DMS 273 treated with DMSO at 0.1 percent for 48 hours (cell line): ENCODE measurements around the gene PAX3.

Experiments
- DNase-seq: peaks from one replicate; lab custom pipeline; 2025; lab: John Stamatoyannopoulos, UW

Gene PAX3

DNA sequence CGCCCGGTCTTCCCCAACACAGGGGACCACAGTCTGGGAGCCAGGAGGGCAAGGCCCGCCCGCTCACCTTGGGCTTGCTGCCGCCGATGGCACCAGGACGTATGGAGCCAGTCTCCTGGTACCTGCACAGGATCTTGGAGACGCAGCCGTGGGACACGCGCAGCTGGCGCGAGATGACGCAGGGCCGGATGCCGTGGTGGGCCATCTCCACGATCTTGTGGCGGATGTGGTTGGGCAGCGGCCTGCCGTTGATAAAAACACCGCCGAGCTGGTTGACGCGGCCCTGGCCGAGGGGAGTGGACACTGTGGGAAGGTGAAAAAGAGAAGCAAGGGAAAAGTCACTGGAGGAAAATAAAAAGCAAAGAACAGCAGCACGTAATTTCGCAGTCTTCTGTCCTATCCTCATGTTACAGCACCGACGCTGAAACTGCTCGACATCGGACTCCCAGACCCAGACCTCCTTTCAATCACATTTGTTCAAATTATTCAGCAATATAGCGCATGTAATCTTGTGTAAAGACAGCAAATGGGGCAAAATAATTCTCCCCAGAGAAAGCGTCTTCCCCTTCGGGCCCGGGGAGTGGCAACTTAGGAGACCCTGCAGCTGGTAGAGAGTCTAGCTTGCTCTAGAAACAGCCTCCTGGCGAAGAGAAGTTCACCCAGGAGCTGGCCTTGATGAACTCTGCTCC lies 1.7 kb downstream of the PAX3 start:
- no peak for DNase-seq

DNA sequence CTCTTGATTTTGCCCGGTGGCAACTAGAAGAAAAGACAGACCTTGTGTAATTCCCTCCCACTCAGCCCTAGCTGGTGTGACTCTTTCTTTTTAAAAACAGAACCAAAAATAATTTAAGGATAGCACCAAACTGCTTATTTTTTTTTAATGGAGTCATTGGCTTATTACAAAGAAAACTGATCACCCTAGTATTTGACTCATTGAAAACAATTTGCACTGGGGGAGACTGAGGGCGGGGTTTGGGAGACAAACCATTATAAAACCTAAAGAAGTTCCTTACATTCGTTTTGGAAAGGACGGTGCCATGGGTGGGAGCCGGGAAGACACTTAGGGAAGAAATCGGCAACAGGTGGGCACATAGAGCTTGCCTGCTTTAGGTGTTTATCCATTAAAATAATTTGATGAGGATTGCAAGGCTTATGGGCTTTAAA lies 2.5 kb downstream of the PAX3 start:
- no peak for DNase-seq

DNA sequence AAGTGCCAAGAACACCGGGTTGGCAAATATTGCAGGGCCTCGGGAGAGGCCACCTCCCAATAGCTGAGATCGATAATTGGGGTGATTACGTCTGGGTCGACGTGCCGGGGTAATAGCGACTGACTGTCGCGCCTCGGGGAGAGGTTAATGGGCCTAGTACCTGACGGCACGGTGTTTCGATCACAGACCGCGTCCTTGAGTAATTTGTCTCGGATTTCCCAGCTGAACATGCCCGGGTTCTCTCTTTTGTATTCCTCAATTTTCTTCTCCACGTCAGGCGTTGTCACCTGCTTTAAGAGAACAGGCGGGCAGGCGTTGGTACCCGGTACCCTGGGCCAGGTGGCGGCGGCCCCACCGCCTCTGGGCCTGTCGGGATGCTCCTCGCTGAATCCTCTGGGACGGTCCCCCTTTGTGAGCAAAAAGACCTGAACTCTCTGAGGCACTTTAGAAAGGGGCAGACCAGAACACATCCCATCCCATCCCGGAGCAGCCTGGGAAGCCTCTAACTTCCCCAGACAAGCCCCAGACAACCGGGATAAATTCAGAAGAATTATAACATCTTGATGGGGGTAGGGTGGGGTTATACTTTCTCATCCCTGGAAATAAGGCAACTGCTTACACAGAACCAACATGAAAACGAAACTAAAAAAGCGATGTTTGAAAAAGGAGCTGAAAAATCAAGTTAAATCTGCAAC lies 3.3 kb downstream of the PAX3 start:
- DNase-seq: no peak

DNA sequence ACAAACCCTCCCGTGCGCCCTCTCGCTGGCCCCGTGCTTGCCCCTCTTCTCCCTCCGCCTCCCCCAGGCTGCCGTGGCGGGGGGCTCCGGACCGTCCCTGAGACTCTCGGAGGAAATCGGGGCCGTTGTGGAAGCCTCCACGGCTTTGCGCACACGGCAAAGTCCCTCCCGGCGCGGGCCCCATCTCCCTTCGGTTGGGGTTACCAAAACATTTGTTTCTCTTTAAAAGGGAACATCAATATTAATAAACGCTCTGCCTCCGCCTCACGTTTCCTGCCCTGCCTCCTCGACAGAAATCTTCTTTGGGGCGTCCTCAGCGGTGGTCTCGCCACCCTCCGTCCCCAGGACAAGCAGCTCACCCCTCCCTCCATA lies 3.8 kb downstream of the PAX3 start:
- DNase-seq: no peak

DNA sequence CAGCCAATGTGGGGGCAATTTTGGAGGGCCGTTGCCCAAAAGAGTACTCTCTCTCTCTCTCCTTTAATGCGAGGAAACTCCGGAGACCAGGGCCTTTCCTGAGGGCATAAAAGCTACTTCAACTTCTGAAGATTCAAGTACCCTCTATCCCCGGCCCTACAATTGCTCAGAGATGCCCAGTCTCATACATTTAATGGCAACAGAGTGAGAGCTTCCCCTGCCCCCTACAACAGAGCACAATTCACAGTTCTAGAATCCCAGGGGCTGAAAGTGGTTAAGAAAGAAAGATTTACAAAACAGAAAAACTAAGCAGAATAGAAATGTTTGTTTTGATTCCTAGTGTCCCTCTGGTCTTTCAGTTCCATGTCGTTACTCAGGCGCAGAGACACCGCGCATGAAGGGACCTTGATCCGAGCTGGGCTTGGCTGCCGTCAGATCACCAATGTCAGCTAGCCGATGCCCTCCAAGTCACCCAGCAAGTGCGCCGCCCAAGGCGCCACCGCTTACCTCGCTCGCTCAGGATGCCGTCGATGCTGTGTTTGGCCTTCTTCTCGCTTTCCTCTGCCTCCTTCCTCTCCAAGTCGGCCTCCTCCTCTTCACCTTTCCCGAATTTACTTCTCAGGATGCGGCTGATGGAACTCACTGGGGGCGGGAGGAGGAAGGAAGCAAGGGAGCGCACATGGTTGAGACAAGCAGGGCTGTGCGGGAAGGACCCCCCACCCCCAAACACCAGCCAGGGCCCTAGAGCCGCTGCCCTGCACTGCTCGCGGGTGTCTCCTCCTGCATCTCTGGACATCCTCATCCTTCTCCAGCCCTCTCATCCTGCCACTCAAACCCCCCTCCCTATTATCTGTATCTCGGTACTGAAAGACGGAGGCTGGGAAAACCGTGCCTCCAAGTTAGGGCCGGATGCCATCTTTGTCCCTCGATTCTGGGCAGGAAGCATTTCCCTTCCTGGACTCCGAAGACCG lies 4.9 kb downstream of the PAX3 start:
- DNase-seq: no peak

DNA sequence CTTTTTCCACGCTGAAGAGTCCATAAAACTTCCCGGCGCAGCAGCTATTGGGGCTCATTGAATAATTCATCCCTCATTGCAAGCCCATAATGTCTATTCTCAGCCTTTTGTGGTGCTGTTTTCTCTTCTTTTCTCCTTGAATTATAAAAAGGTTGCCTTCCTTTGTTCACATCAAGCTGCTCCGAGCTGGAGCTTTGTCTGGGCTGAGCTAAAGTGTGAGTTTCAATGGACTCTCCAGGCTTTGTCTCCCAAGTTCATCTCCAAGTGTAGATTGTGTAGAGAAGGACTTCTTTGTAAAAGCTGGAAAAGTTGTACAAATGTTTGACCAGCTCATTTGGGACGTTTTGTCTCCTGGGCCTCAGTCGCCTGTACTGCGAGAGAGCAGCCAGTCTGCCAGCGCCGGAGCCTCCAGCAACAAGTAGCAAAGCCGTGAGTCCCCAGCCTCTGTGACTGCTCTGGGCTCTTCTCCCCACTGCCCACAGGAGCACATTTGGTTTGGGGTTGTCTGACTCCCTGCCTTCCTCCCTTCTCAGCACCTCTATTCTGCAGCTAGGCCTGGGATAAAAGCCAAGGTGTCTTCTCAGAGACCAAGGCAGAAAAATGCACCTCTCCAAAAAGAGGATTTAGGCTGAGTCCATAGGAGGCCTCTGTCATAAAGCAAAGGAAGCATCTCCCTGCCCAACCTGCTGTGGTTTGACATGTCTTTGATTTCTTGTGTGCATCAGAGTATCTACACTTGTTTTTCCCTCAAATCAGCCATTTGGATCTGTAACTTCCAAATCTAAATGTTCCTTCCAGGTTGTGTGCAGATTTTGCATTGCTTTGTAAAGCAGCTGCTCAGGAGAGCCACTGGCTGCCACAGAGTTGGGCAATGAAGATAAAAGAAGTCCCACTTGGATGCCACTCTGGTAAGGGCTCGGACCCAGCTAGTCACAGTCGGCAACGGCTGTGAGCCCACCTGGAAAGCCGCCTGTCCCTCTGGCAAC lies 6.4 kb downstream of the PAX3 start:
- DNase-seq: no peak

DNA sequence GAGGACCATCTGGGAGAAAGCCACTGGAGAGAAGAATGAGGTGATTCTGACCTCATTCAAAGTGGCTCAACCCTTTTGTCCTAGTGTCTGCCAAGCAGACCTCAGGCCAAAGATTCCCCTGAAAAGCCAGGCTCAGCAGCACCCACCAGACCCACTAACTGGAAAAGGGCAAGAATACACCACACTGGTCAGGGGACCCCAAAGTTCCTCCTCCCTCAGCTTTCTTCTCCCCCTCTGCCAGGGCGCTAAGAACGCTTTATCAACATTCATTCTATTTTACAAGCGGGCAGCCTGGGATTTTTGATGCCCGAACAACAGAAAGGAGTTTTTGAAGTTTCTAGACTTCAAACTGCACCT lies 7.3 kb downstream of the PAX3 start:
- DNase-seq: no peak

DNA sequence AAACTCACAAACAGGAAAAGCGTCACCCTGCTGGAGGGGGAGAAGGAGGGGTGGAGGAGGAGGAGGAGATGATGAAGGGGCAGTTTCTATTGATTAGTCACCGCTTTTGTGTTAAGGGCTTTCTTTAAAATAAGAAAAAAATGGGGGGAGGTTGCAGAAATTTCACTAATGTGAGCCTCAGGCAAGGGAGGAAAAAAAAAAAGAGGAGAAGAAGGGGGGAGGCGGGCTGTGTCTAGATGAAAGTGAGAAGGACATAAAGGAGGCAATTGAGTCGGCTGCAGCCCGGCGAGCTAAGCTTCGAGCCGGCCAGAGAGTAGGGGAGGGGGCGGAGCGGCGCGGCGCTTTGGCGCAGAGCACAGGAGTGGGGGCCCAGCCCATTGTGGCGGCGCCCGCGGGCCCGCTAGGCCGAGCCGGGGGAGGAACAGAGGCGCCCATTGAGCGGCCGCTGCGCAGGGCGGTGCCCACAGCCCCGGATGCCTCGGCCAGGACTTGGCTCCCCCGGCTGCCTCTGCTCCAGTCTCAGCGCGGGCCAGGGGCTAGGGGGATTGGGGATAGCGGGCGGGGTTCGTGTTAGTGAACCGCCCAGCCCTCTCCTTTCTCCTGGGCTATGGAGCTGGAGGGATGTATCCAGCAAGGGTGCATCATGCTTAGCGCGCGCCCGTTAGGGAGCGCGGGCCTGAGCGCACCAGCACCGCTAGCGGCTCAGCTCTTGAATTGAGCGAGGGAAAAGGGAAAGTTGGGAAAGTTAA lies 7.9 kb downstream of the PAX3 start:
- peak; percentile 14 for DNase-seq

DNA sequence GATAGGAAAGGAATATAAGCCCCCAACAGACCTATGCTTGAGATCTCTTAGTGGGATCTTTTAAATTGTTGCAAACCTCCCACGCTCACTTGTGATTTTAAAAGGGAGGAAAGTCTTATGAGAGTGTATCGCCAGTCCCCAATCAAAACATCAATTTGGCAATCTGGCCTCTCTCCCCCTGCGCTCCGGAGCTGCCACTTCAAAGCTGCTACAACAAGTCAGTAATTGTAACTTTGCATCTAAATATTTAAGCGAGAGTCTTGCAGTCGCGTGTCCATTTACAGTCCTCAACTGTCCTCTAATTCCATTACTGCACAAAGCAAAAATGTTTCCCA lies 8.4 kb downstream of the PAX3 start:
- DNase-seq: no peak

DNA sequence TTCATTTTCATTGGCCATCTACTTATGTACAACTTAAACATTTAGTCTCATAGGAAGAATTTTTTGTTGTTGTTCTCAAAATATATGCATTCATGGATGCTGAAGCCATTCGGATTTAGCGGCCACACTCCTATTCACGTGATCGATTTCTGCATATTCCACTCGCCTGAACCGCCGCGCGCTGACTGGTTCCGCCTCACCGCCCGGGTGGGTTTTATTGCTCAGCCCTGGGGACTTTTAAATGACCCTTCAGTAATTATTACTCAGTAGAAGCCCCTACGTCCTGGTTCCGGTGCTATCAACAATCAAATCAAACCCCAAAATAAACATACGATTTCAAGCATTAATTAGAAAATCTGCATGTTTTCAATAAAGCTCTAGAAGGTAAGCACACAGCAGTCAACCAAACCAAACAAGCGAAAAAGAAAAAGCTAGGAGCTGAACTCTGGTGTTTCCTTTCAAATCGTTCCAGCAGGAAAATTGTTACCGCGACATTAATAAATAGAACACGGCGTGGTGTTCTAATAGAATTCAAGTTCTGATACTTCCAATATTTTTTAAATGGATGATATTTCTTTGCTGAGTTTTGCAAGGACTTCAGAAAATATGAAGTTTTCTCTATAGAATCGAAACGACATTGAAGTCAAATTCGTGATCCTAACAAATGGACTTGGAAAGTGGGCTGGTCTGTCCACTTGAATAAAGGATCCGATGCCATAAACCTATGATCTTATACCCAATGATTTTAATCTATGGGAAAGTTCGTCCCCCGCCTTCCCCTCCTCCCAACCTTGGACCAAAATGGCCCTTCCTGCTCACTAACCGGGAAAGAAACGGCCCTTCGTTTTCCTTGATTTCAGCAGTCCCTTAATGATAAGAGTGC lies 9.3 kb downstream of the PAX3 start:
- DNase-seq: no peak

DNA sequence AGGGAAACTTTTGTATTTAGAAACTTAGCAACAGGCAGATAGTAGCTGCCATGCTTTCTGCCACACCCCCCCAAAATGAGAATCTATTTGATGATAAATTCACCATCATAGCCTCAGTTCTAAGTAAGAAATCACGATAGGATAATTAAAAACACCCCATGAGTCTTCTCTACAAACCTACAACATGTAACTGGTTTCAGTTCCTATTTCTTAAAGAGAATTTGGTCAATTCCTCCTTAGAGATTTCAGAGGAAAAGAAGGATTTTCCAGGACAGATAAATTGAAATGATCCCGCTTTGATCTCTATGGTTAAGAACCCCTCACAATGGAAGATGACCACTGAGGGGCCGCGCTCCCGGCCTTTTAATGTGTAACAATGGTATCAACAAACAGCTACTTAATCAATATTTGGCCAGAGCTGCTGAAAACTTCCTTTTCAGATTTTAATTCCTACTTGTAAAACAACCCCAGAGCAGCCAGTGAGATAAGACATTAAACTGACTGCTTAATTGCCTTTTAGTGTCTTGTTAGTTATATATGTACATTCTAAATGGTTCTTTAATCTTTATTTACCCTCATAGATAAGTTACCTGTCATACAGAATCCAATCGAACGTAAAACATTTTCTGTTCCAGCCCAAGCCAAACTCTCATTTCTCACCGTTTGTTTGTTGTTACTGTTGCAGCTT lies 10.1 kb downstream of the PAX3 start:
- no peak for DNase-seq

DNA sequence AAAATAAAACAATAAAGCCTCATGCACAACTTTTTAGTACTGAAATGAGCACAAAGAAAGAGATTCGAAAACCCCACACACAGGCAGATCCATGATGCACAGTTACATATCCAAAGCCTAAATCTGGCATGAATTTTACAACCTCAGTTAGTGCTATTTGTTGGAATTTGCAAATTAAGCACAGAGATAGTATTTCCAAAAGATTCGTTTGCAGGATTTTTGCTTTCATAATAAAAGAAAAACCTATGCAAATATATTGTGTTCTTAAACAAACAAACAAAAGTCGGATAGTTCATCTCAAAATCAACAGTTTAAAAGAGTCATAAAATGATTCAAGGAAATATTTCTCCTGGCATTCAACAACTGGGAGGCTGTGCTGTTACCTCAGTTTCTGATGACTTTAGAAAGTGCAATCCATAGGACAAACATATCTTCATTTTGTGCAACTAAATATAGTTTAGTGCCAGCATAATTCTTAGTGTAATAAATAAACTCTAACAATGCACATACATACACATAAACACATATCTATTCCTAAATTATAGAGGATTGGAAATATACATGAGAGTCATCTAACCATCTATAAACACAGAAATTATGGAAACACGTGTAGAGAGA lies 10.8 kb downstream of the PAX3 start:
- no peak for DNase-seq

DNA sequence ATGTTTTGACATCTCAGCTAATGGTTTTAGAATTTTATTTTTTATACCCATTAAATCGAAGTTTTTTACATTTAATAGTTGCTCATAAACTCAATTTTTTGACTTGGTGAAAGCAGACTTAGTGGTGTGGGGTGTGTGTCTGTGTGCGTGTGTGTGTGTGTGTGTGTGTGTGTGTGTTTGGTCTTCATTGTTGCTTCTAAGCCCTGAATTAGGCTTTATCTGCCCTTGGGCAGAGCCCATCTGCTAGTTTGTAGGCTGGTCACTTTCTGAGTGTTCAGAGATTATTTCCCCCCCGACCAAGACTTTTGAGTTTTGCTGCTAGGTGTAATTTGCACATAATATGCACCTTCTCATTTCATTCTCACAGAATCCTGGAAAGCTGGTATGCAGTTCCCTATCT lies 14.3 kb downstream of the PAX3 start:
- DNase-seq: no peak

DNA sequence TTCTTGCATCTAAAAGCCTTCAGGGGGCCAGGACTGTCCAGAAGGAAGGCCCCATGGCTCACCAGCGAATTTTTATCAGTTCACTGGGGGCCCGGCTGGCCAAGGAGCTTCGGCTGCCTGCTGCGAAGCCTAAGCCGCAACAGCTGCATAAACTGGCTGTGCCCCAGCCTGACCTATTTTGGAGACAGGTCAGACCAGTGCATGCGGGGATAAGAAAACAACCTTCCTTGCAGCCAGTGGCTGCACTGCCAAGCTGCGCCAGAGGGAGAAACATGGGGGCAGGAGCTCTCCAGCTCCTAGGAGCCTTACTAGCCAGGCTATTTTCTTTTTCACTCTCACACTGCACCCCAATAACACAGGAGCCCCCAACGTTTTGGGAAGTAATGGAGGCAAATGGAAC lies 15.2 kb downstream of the PAX3 start:
- no peak for DNase-seq

DNA sequence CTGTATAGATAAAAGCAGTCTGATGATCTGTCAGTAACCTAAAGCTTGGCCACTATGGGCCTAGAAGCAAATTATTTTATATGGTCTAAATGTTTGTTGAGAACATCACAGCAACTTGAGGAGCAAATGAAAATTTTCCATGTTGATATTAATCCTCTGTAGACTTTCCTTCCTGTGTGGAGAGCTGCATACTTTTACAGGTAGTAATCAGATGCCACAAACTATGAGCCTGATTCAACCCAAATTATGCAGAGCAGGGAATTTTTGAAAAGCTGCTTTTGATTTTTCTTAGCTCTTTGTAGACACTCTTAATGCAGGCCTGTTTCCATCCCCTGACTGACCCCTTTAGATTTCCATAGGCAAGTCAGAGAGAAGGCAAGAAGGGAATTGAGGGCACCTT lies 17.3 kb downstream of the PAX3 start:
- no peak for DNase-seq

DNA sequence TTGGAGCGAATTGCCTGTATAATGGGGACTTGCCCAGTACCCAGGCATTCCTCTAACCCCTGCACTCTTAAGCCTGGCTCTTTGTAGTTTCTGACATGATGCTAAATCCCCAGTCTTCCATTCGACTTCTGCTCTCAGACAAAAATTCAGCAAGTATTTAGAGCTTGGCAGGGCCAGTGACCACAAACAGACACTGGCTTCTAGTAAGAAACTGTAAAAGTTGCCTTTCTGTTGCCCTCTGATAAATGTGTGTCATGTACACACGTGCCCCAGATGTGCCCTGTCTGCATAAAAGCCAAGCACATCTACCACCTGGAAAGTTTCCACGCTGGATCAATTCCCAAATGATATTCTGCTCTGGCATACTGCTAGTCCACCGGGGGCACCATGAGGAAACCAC lies 18.0 kb downstream of the PAX3 start:
- DNase-seq: no peak

DNA sequence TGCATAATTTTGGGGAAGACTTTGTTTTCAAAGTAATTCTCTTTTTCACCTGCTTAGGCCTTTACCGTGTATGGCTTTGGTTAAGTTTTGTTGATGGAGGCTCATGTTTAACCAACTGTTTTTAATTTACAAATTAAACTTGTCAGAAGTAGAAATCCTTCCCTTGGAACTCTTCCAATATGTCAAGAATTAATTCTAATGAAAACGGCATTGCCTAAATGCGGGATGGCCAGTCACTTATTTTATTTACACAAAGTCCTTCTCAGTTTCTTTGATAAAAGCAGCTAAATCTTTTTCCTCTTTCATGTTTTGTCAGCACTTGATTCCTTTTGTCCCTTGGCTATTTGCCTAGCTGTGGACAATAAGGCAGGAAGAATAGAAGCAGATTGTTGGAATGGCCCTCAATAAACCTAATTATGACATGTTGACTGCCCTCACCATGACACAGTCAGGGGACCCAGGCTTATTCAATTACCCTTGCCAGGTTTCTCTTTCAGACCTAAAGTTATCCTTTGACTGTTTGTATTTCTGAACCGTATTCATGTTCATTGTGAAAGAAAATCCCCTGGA lies 26.3 kb downstream of the PAX3 start:
- no peak for DNase-seq

DNA sequence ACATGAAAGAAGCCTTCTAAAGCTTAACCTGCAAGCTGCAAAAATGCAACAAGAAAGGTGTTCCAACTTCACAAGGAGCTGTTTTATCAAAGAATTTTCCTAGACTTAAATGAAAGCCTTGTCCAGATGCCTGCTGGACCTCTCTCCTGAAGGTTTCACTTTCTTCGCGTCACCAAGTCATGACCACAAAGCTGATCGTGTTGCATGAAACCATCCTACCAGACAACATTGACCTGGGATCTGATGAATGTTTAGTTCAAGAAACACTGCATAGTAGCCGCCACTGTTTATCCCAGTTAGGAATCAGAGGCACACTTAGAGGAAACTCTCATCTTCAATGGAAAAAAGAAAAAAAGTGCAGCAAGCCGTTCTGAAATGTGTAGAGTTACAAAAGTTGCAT lies 26.9 kb downstream of the PAX3 start:
- no peak for DNase-seq

DNA sequence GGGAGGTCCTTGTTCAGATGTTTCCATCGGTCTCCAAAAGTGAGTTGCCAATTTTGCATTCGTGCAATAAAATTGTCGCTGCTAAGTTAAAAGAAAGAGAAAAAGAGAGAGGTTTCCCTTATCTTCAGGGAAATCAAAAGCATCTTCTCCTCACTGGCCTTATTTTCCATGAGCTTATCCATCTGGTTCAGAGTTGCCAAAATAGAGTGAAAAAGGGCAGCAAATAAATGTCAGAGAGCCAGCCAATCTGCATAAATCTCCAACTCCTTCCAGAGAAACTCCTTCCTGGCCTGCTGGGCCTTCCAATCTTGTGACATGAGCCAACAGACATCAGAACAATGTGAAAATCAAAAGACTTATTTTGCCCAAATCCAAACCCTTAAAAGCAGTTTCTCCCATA lies 28.4 kb downstream of the PAX3 start:
- DNase-seq: no peak
